IPS-20b (cell line): ENCODE data around the gene TRIM50.
"Not testable (repeated sequence)": the region's sequence is repeated elsewhere in the genome, so short reads cannot be mapped to it uniquely, and the experiment has no call there.

Experiments
- H3K27ac ChIP-seq: one replicate; pipeline ENCODE4 v1.5.1; 2013; ENCODE audit warnings: low read length
- H3K27me3 ChIP-seq: 2 replicates; pipeline ENCODE4 v1.6.1; 2013; ENCODE audit warnings: mild to moderate bottlenecking, low read length, inconsistent platforms; ENCODE audit not compliant: insufficient read depth
- H3K36me3 ChIP-seq: 2 replicates; pipeline ENCODE4 v1.6.1; 2013; ENCODE audit warnings: low read depth, mild to moderate bottlenecking, inconsistent platforms, low read length, moderate library complexity; ENCODE audit not compliant: insufficient read depth
- H3K4me1 ChIP-seq: 2 replicates; pipeline ENCODE4 v1.6.1; 2013; ENCODE audit warnings: mild to moderate bottlenecking, control low read depth, inconsistent platforms, low read length, moderate library complexity; ENCODE audit not compliant: insufficient read depth
- H3K4me3 ChIP-seq: 2 replicates; pipeline ENCODE4 v1.5.1; 2013; ENCODE audit warnings: mild to moderate bottlenecking, low read length, inconsistent platforms
- H3K9ac ChIP-seq: 2 replicates; pipeline ENCODE4 v1.6.1; 2013; ENCODE audit warnings: low read depth, mild to moderate bottlenecking, inconsistent platforms, low read length, moderate library complexity
- H3K9me3 ChIP-seq: 2 replicates; pipeline ENCODE4 v1.6.1; 2013; ENCODE audit warnings: mild to moderate bottlenecking, low read depth, low read length, inconsistent platforms; ENCODE audit not compliant: insufficient read depth

Gene TRIM50

GRCh38 chr7:73267813-73268212 lies 60.1 kb downstream of the TRIM50 start:
- not testable (repeated sequence) for H3K27ac ChIP-seq, H3K36me3 ChIP-seq, H3K9me3 ChIP-seq, H3K4me3 ChIP-seq, H3K27me3 ChIP-seq, H3K9ac ChIP-seq, H3K4me1 ChIP-seq

DNA sequence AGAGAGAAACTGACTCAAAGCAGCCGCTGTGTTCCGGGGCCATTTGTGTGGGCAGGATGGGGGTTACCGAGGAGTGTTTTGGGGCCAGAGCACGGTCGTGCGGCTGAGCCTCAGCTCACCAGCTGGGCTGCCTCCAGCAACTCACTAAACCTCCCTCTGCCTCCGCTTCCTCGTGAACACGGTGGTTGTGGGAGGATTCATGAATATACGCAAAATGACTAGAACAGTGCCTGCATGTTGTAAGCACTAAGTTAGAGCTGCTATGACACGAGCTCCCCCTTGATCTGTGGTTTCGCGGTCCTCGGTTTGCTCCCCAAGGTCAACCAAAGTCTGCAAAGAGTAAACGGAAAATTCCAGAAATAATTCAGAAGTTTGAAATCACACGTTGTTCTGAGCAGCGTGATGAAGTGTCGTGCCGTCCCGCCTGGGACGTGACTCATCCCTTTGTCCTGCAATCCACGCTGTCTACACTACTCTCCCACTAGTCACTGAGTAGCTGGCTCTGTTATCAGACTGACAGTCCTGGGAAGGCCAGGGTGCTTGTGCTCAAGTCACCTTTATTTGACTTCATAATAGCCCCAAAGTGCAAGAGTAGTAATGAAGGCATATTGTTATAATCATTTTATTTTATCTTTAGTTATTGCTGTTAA lies 61.0 kb downstream of the TRIM50 start:
- H3K9ac ChIP-seq, H3K27ac ChIP-seq, H3K27me3 ChIP-seq, H3K9me3 ChIP-seq, H3K4me1 ChIP-seq, H3K4me3 ChIP-seq, H3K36me3 ChIP-seq: not testable (repeated sequence)
